ENCODE results near the gene HOXA10. TPM values are rescaled to one million over a fixed set of nuclear protein-coding genes. Genes with fewer than 3 reads are reported as not detected.

Gene HOXA10
- total RNA-seq, 3 donors from 2014 or later: 2.3 to 21.1 (median 5.2) TPM

- peak; percentile 61 to 90 (median 64) for TF ChIP-seq CTCF (IDR thresholded peaks at IDR 0.05)
- TF ChIP-seq POLR2A (IDR thresholded peaks at IDR 0.05): peak; percentile 73
- peak; percentile 57 to 84 (median 83) for TF ChIP-seq POLR2AphosphoS5 (IDR thresholded peaks at IDR 0.05)
- peak overlapping the region; percentile 95 to 96 for H3K27ac ChIP-seq
- DNase-seq (ENCODE audit: low spot score in 2 of 2): peak; percentile 72 to 73
- no peaks in the 10 kb centered on the region for H3K9me3 ChIP-seq
- no peaks in the 10 kb centered on the region for H3K36me3 ChIP-seq
- peaks cover 5 to 9% of the 10 kb centered on the region in 2 donors for H3K4me1 ChIP-seq
- intact Hi-C loops (cut with DNase I; ENCODE audit: low total_unique reads): loop anchor here (10.0 kb wide), 1 partner anchor 946 kb away; the partner anchor contains the start of genes CBX3 and HNRNPA2B1
- H3K27me3 ChIP-seq: peaks cover 4 to 51% of the 10 kb centered on the region in 2 donors
- peak overlapping the region; percentile 68 to 80 (median 75) for H3K4me3 ChIP-seq
These were observed 23.4 kb downstream of the HOXA10 start for GRCh38 chr7:27150568-27151340.

- H3K9me3 ChIP-seq: no peaks in the 10 kb centered on the region
- H3K36me3 ChIP-seq: no peaks in the 10 kb centered on the region
- intact Hi-C loops (cut with DNase I; ENCODE audit: low total_unique reads): loop anchor here (5.0 to 10.0 kb wide), 3 partner anchors 527 to 945 kb away; partner anchors contain the start of genes CBX3 and HNRNPA2B1
- peak; percentile 26 to 50 for DNase-seq (ENCODE audit: low spot score in 2 of 2)
- H3K4me1 ChIP-seq: peaks cover 0 to 9% of the 10 kb centered on the region in 2 donors
- H3K27ac ChIP-seq: peak overlapping the region; percentile 95 to 96
- peaks cover 4 to 47% of the 10 kb centered on the region in 2 donors for H3K27me3 ChIP-seq
- TF ChIP-seq POLR2A (IDR thresholded peaks at IDR 0.05) (no peak), POLR2AphosphoS5 (IDR thresholded peaks at IDR 0.05) (no peak), CTCF (IDR thresholded peaks at IDR 0.05) (no peak)
- H3K4me3 ChIP-seq: peak overlapping the region; percentile 68 to 80 (median 75)
These were observed 24.1 kb downstream of the HOXA10 start for GRCh38 chr7:27149842-27150567.

GRCh38 chr7:27148756-27149641 lies 25.1 kb downstream of the HOXA10 start:
- peaks cover 4 to 41% of the 10 kb centered on the region in 2 donors for H3K27me3 ChIP-seq
- H3K36me3 ChIP-seq: no peaks in the 10 kb centered on the region
- peak overlapping the region; percentile 51 to 80 (median 75) for H3K4me3 ChIP-seq
- intact Hi-C loops (cut with DNase I; ENCODE audit: low total_unique reads): loop anchor here (5.0 kb wide), 2 partner anchors 528 to 777 kb away; no protein-coding TSS in a partner anchor
- DNase-seq (ENCODE audit: low spot score in 2 of 2): peak; percentile 17 to 42
- peaks cover 0 to 5% of the 10 kb centered on the region in 2 donors for H3K4me1 ChIP-seq
- TF ChIP-seq CTCF (IDR thresholded peaks at IDR 0.05) (no peak), POLR2AphosphoS5 (IDR thresholded peaks at IDR 0.05) (peak in 1 of 3 donors; percentile 20)
- no peaks in the 10 kb centered on the region for H3K9me3 ChIP-seq
- H3K27ac ChIP-seq: peak overlapping the region; percentile 95 to 96

- TF ChIP-seq POLR2AphosphoS5 (IDR thresholded peaks at IDR 0.05): no peak
- peak; percentile 41 for TF ChIP-seq POLR2A (IDR thresholded peaks at IDR 0.05)
- TF ChIP-seq CTCF (IDR thresholded peaks at IDR 0.05): no peak
- Histone ChIP-seq H3K4me3 (peak overlapping the region; percentile 51 to 80 (median 75)), H3K27me3 (peaks cover 4 to 37% of the 10 kb centered on the region in 2 donors), H3K27ac (peak overlapping the region; percentile 95 to 96), H3K9me3 (no peaks in the 10 kb centered on the region), H3K4me1 (peaks cover 0 to 9% of the 10 kb centered on the region in 2 donors), H3K36me3 (no peaks in the 10 kb centered on the region)
- intact Hi-C loops (cut with DNase I; ENCODE audit: low total_unique reads): loop anchor here (5.0 kb wide), 2 partner anchors 529 to 776 kb away; no protein-coding TSS in a partner anchor
- DNase-seq (ENCODE audit: low spot score in 2 of 2): peak; percentile 41 to 77
These were observed 25.9 kb downstream of the HOXA10 start for GRCh38 chr7:27148031-27148755.

All from breast epithelium (tissue), 4 donors.